Tibial nerve (tissue), 3 donors: Measurements from ENCODE around the gene CACNA1E.

ENCODE experiments used
- CTCF ChIP-seq, 5 experiments: fragments of 200-600 bp in 3 of 5; fragments of 450-650 bp in 2 of 5; sonication (generic) in 3 of 5; IDR thresholded peaks; one replicate each; pipeline ENCODE4 v1.5.1; 2016 to 2019; ENCODE audit warnings: antibody characterized with exemption in 5 of 5, mild to moderate bottlenecking in 3 of 5, moderate library complexity in 2 of 5
- POLR2A ChIP-seq, 2 donors: fragments of 450-650 bp; IDR thresholded peaks; one replicate each; pipeline ENCODE4 v1.6.1; 2017; ENCODE audit warnings: antibody characterized with exemption in 2 of 2, mild to moderate bottlenecking in 2 of 2, moderate library complexity in 2 of 2

- TF ChIP-seq POLR2A (IDR thresholded peaks at IDR 0.05) (no peak), CTCF (IDR thresholded peaks at IDR 0.05) (no peak)
These were observed 286.5 kb downstream of the CACNA1E start for GRCh38 chr1:181769846-181770245.
